Measurements from ENCODE around the gene FAM83F.
"Not testable (repeated sequence)": the region's sequence is repeated elsewhere in the genome, so short reads cannot be mapped to it uniquely, and the experiment has no call there.

The FAM83F gene

DNA sequence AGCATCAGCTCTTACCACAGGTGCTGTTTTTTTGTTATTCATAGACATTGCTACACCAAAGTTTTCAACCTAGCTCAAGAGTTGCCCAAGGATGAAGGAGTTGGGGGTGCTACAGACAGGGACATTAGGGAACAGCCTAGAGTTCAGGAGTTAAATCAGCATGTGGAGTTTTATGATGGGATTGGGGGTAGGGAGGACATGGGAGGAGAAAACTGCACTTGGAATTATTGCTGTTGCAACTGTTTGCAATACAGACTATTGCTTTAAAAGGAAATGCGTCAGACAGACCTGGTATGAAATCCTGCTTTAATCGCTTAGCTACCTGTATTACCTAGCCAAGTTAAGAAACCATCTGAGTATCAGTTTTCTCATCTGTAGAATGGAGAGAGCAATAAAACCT, 28.3 kb upstream of the FAM83F start:
- no peak for DNase-seq

DNA sequence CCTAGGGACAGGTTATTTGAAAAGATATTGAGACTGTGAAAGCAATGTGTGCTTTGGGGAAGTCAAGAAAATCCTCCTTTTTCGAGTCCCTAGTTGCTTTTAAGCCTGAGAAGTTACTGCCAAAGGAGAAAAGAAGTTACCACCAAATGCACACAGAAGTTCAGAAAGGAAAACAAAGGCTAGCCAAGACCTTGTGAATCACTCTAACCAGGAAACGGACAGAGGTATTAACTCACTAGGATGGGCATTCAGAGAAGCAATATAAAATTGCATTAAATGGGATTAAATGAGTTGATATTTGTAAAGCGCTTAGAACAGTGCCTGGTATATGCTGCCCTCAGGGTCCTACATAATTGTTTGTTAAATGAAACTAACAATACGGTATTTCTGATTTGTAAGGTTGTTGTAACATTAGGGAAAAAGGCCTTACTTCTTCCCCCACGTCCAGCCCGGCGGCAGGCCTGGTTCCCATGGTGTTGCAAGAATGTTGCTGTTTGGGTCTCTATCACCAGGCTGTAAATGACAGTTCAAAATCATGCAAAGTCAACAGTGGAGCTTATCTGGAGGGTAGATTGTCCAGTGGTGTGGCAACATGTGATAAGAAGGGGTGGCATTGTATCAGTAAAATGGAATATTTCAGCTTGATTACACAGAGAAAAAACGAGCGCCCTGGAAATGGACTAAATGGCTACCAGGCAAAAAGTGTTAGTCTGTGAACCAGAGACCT, 27.5 kb upstream of the FAM83F start:
- DNase-seq = no peak

DNA sequence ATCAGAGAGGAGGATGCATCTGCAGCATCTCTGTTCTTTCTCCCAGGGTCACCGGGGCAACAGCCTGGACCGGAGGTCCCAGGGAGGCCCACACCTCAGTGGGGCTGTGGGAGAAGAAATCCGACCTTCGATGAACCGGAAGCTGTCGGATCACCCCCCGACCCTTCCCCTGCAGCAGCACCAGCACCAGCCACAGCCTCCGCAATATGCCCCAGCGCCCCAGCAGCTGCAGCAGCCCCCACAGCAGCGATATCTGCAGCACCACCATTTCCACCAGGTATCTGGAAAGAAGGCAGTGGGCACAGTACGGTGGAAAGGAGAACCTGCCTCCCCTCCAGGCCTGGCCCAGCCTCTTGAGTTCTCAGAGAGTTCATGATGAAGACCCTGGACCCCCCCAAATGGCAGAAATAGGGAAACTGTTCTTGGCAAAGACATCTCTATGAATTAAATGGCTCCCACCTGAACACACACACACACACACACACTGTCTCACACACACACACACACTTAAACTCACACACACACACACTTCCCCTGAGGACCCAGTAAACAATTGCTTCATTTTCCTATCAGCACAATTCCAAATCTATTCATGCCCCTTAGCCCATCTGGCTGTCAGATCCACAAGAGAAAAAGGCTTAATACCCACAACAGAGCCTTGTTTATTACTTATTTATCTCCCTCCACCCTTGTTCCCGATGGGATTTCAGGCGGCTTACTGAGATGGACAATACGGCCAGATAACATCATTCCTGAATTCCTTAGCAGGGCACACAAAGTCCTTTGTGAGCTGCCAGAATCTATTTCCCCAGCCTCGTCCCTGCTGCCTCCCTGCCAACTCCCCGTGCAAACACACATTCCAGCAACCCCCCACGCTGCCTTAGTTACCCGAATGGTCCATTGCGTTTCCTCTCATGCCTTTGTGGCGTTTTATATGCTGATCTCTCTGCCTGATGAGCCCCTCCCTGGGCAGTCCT, 26.5 kb upstream of the FAM83F start:
- no peak for DNase-seq

- no peak for DNase-seq
Observed at GRCh38 chr22:39970742-39971141, 24.0 kb upstream of the FAM83F start.

- no peak for DNase-seq
Observed at GRCh38 chr22:39972641-39973040, 22.1 kb upstream of the FAM83F start.

- DNase-seq = no peak
Observed at GRCh38 chr22:39973656-39974055, 21.1 kb upstream of the FAM83F start.

- DNase-seq = no peak
Observed at GRCh38 chr22:39974065-39974464, 20.7 kb upstream of the FAM83F start.

- DNase-seq = no peak
Observed at GRCh38 chr22:39979048-39979447, 15.7 kb upstream of the FAM83F start.

DNA sequence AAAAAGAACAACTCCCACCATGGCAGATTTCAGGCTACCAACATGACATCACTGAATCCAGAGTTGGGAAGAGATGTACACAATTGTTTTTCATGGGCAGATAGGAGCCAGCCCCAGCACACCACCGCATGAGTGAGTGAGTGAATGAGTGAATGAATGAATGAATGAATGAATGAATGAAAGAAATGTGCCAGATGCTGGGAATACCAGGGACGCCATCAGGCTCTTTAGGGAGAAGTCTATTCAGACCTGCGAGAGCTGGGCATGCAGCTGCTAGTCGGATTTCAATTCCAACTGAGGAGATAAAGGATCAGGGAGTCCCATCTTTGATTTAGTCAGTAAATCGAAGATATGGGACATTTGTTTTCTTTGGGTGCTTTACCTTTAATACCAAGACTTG, 15.3 kb upstream of the FAM83F start:
- DNase-seq = no peak

GRCh38 chr22:39980596-39980995, 14.2 kb upstream of the FAM83F start:
- no peak for DNase-seq

- DNase-seq = no peak
Observed at GRCh38 chr22:39983346-39983745, 11.4 kb upstream of the FAM83F start.

DNA sequence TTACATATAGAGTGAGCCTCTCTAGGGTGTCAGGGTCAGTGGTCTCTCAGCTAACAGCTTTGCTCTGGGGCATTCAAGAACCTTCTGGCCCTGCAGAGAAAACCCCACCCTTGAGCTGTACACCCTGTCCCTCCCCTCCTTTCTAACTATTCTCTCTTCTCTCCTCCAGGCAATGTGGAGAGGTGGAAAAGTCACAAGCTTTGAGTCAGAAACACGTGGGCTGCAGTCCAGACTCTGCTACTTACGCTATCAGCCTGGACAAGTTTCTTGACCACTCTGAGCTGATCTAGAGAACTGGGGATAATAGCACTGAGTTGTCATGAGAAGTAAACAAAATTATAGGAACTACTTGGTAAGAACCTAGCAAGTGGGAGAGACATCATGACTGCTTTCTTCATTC, 10.7 kb upstream of the FAM83F start:
- DNase-seq = no peak

DNA sequence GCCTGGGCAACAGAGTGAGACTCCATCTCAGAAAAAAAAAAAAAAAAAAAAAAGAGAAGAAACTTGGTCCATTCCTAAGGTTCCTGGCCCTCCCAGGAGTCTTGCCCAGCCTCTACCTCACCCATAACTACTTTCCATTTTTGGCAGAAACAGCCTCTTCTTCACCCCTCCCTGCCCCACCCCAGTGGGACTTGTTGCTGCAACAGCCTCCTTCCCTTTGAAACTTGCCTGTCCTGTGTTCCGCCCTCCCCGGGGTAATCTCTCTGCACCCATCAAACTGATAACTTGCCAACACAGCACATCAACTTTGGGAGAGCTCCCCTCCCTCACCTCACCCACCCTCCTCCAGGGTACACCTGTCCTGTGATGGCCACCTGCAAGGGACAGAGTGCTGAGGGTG, 10.0 kb upstream of the FAM83F start:
- DNase-seq = no peak

- no peak for DNase-seq
Observed at GRCh38 chr22:39985383-39986035, 9.2 kb upstream of the FAM83F start.

DNA sequence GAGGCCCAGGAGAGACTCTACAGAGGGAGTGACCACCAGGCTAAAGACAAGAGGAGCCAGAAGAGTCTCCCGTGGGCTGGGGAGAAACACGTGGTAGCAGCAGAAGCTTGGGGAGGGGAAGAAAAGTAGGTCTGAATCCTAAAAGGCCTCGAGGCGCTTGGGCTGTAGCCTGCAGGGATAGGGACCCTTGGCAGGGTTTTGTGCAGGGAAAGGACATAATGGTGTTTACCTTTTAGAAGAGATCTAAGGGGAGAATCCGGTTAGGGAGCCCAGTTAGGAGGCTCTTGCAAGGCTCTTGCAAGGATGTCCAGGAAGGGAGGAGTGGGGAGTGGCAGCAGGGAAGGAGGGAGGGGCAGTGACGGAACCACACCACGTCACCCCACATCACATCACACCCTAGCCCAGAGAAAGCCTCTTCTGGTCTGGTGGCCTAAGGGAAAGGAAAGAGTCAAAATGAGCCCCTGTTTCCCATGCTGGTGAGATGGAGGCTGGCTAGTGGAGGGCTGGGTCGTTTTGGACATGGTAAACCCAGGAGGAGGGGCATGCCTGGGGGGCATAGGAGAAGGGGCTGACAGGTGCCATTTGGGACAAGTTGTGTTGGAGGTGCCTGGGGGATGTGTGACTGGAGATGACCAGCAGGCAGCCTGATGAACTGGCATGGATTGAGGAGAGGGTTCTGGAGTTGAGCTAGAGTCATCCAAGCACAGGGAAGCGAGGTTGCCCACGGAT, 6.2 kb upstream of the FAM83F start:
- no peak for DNase-seq

DNA sequence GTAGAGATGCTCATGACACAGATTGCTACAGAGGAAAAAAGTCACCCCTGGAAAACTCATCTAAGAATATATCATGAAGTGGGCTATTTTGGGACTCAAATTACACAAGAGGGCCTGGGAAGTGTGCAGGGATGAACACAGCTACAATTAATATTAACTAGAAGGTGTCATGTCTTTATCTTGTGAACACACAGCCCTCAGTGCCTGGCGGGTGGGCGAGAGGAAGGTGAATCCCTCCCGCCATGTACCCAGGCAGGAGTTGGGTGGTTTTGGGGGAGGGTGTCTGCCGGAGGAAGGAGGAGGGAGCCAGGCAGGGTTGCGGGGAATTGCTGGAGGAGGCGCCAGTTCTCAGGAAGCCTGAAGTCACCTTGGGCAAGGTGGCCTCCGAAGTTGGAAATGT, 5.1 kb upstream of the FAM83F start:
- DNase-seq = no peak

DNA sequence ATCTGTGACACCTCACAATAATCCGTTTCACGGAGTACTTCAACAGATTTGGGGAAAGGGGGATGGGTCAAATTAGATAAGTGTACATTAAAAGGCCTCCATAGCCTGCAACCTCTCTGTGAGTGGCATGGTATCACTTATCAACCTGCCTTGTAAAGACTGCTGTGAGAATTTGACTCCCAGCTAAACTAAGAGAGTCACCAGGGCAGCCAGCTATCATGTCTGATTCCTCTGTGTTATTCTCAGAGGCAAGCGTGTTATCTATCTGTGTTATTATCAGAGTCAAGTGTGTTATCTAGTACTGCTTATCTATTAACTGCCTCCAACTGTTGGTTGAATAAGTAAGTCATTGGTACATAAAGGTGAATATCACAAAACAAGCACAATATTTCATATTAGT, 4.1 kb upstream of the FAM83F start:
- DNase-seq = no peak

GRCh38 chr22:39991159-39991860, 3.4 kb upstream of the FAM83F start:
- no peak for DNase-seq

- DNase-seq = no peak
Observed at GRCh38 chr22:39992088-39992826, 2.5 kb upstream of the FAM83F start.

- DNase-seq = not testable (repeated sequence)
Observed at GRCh38 chr22:39992894-39993293, 1.9 kb upstream of the FAM83F start.

DNA sequence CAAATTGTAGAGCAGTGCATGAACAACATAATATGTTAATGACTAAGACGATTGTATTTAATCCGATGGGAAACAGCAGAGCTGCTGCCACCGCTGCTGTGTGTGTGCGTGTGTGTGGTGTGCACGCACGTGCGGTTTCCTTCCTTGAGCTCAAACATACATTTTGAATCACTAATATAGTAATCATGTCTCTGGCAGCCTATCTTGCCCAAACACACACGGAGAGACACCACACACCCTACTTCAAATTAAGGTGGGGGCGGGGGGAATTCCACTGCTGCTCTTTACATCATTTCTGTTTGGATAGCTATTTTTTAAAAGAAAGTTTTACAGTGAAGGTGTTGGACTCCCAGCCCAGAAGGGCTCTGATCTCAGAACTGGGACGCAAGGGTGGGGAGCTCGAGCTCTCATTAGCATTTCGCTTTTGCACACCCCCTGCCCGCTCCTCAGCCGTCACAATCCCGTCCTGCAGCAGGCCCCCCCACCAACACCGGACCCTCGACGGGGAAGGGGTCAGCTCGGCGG, 651 bp upstream of the FAM83F start:
- DNase-seq = no peak

Measured in Kasumi-1 (cell line).